HCT116 (cell line): ENCODE results near the gene ACOT12.

Source experiments
- EGR1 ChIP-seq: IDR thresholded peaks from 2 replicates; pipeline ENCODE4 v1.6.1; 2012; ENCODE audit warnings: low read depth
- EZH2 ChIP-seq: fragments of 200-600 bp; sonication (generic); IDR thresholded peaks from 2 replicates; pipeline ENCODE4 v1.6.1; 2017; ENCODE audit warnings: antibody characterized with exemption, mixed run types
- EZH2phosphoT487 ChIP-seq: fragments of 200-600 bp; IDR thresholded peaks from 2 replicates; pipeline ENCODE4 v1.6.1; 2018; ENCODE audit warnings: antibody characterized with exemption, borderline replicate concordance
- POLR2A ChIP-seq: IDR thresholded peaks from 2 replicates; pipeline ENCODE4 v1.7.0; 2011; ENCODE audit warnings: borderline replicate concordance; ENCODE audit not compliant: insufficient read depth, insufficient read length; ENCODE audit errors: extremely low read depth
- POLR2AphosphoS5 ChIP-seq: IDR thresholded peaks from 2 replicates; pipeline ENCODE4 v1.6.1; 2011; ENCODE audit warnings: mild to moderate bottlenecking, low read depth, low read length, moderate library complexity
- RAD21 ChIP-seq: IDR thresholded peaks from 2 replicates; pipeline ENCODE4 v1.6.1; 2012; ENCODE audit warnings: low read depth, mild to moderate bottlenecking
- REST ChIP-seq: IDR thresholded peaks from 2 replicates; pipeline ENCODE4 v1.6.1; 2012; ENCODE audit warnings: low read depth
- SIN3A ChIP-seq: IDR thresholded peaks from 2 replicates; pipeline ENCODE4 v1.6.1; 2012; ENCODE audit warnings: low read depth
- SP1 ChIP-seq: IDR thresholded peaks from 2 replicates; pipeline ENCODE4 v1.6.1; 2012; ENCODE audit warnings: low read depth
- SRF ChIP-seq: IDR thresholded peaks from 2 replicates; pipeline ENCODE4 v1.6.1; 2012; ENCODE audit warnings: low read depth
- TF ChIP-seq, protein P1 (sequence below), 3 experiments: fragments of 200-600 bp in 1 of 3; sonication (generic) in 1 of 3; IDR thresholded peaks in 2 of 3; conservative IDR thresholded peaks in 1 of 3; 2 replicates each; pipeline ENCODE4 v1.5.1; 2012 to 2017; ENCODE audit warnings: low read depth in 2 of 3, low read length in 2 of 3, antibody characterized with exemption in 1 of 3, borderline replicate concordance in 1 of 3, control low read depth in 1 of 3, mild to moderate bottlenecking in 1 of 3, mixed read lengths in 1 of 3, mixed run types in 1 of 3, moderate library complexity in 1 of 3; ENCODE audit not compliant: insufficient read depth in 1 of 3
- TF ChIP-seq, protein P2 (sequence below): IDR thresholded peaks from 2 replicates; pipeline ENCODE4 v1.6.1; 2012
- TF ChIP-seq, protein P3 (sequence below): IDR thresholded peaks from 2 replicates; pipeline ENCODE4 v1.6.1; 2012

DNA sequence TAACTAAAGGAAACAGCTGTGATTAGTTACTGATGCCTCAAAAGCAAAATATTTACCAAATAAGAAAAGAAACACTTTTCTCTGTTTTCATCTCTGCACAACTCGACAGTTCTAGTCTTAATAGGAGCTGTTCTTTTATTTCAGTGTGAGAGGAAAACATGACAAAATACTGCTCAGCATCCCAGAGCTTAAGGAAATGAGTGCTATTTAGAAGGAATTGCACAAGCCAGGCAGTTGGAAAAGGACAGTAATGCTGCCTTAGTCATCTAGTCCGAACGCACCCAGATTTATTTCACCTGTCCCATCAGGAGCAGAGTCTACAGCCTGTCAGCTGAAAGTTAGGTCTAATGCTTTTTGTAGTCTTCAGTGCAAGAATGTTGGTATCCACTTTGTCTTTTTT, 80.2 kb downstream of the ACOT12 start:
- TF ChIP-seq, protein P1, sequence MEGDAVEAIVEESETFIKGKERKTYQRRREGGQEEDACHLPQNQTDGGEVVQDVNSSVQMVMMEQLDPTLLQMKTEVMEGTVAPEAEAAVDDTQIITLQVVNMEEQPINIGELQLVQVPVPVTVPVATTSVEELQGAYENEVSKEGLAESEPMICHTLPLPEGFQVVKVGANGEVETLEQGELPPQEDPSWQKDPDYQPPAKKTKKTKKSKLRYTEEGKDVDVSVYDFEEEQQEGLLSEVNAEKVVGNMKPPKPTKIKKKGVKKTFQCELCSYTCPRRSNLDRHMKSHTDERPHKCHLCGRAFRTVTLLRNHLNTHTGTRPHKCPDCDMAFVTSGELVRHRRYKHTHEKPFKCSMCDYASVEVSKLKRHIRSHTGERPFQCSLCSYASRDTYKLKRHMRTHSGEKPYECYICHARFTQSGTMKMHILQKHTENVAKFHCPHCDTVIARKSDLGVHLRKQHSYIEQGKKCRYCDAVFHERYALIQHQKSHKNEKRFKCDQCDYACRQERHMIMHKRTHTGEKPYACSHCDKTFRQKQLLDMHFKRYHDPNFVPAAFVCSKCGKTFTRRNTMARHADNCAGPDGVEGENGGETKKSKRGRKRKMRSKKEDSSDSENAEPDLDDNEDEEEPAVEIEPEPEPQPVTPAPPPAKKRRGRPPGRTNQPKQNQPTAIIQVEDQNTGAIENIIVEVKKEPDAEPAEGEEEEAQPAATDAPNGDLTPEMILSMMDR (IDR thresholded peaks at IDR 0.05 in 2 of 3, conservative IDR thresholded peaks at IDR 0.05 in 1 of 3; ENCODE audit: borderline replicate concordance in 1 of 3, insufficient read depth in 1 of 3, low read depth in 2 of 3, low read length in 2 of 3): no peak
- TF ChIP-seq SP1 (no peak), POLR2AphosphoS5 (no peak), SRF (no peak), POLR2A (no peak), EZH2 (no peak), SIN3A (no peak), RAD21 (no peak), REST (no peak), EGR1 (no peak), EZH2phosphoT487 (no peak)
- TF ChIP-seq, protein P2, sequence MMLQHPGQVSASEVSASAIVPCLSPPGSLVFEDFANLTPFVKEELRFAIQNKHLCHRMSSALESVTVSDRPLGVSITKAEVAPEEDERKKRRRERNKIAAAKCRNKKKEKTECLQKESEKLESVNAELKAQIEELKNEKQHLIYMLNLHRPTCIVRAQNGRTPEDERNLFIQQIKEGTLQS: no peak
- TF ChIP-seq, protein P3, sequence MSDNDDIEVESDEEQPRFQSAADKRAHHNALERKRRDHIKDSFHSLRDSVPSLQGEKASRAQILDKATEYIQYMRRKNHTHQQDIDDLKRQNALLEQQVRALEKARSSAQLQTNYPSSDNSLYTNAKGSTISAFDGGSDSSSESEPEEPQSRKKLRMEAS: no peak
